Epithelial cell of proximal tubule (primary cell): Measurements from ENCODE around the gene SSNA1. TPM values are rescaled to one million over a fixed set of nuclear protein-coding genes. Genes with fewer than 3 reads are reported as not detected.

ENCODE experiments used
- DNase-seq: peaks from one replicate; pipeline ENCODE4 v3.0.0-alpha.2; 2011; ENCODE audit warnings: low read depth
- H3K4me3 ChIP-seq: 2 replicates; pipeline ENCODE4 v1.5.1; 2011; ENCODE audit warnings: low read depth, mild to moderate bottlenecking, low read length
- CTCF ChIP-seq: conservative IDR thresholded peaks from 2 replicates; pipeline ENCODE4 v1.5.1; 2012; ENCODE audit warnings: low read depth, mild to moderate bottlenecking, low read length
- total RNA-seq: library from RNA; depleted of rRNA; stranded (reverse); fragments of >200 nt; gene quantifications from 2 replicates; pipeline ENCODE4 v1.2.3, GENCODE V29; 2015

The SSNA1 gene
- total RNA-seq, 1 donor from 2014 or later = 139 TPM

DNA sequence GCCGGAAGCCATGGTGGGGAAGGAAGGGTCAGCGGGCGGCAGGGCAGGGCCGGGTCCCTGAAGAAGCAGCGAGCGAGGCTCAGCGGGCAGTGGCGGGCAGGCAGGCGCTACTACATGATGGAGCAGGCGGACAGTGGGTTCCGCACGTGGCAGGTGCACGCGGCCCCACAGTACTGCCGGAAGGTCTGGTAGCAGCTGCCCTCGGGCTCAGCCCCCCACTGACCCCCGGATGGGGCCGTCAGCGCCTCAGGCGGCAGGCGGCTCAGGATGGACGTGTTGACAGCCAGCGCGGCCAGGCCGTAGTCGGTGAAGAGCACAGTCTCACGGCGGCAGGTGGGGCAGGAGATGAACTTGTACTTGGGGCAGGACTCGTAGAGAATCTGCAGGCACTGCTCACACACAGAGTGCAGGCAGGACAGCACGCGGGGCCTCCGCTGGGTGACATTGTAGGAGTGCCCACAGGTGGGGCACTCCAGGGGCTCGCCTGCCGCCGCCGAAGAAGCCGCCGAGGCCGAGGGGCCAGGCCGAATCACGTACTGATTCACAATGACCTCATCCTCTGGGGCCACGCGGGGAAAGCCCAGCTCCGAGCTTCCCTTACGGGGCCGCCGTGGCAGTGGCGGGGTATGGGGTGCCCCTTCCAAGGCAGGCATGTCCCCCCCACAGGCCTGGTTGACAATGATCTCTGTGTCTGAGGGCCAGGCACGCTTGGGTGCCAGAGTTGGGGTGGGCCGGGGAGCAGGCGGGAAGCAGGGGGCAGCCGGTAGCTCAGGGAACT, 32.0 kb downstream of the SSNA1 start:
- H3K4me3 ChIP-seq = no peak overlapping the region
- DNase-seq = no peak
- TF ChIP-seq CTCF = no peak

DNA sequence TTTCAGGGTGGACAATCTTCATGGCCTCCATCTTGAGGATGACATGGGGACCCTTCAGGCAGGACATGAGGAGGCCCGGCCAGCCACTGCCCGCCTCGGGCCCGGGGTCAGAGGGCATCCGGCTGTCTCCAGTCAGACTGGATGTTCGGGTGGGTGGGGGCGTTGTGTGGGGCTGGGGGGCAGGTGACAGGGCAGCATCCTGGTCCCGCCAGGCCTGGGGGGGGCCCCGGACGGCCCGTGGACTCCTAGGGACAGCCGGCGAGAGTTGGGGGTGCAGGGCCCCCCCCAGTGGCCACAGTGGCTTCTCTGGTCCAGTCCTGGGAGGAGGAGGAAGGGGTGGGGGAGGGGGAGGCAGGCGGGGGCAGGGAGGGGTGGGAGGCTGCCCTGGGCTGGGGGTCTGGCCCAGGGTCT, 32.6 kb downstream of the SSNA1 start:
- no peak for TF ChIP-seq CTCF
- DNase-seq = no peak
- H3K4me3 ChIP-seq = no peak overlapping the region

DNA sequence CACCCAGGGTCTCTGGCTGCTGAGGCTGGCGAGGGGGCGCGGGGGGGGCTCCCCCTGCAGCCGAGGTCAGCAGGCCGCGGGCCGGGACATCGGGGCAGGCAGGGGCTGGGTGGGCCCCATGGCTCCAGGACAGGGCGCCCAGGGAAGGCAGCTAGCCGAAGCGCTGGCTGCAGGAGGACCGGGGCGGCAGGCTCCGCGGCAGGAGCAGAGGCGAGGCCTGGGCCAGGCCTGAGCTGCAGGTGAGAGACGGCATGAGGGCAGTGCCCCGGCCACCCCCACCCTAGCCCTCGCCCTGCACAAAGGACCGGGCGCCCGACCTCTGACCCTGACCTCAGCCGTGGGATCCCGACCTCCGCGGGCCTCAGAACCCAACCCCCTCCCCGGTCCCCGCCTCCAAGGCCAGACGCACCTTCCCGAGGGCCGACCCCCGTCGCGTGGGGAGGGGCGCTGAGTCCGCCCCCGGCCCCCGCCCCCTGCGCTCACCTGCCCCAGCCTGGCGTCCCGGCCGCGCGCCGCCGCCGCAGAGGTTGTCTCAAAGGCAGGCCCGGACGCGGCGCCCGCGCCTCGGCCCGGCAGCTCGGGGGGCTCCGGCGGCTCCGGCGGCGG, 33.1 kb downstream of the SSNA1 start:
- H3K4me3 ChIP-seq = peak overlapping the region; percentile 52
- no peak for TF ChIP-seq CTCF
- no peak for DNase-seq

- no peak for TF ChIP-seq CTCF
- no peak for DNase-seq
- peak within 1 kb of the TSS; percentile 91 for H3K4me3 ChIP-seq
Measured at GRCh38 chr9:137222190-137223077, 34.0 kb downstream of the SSNA1 start, which contains the start of gene RNF208. TSS of gene RNF208 (minus strand) at chr9:137222240. CDS start at chr9:137221212, 1,028 bp downstream.

GRCh38 chr9:137223078-137223970, 34.8 kb downstream of the SSNA1 start:
- TF ChIP-seq CTCF = no peak
- H3K4me3 ChIP-seq = peak overlapping the region; percentile 91

GRCh38 chr9:137224830-137225694, 36.6 kb downstream of the SSNA1 start, which contains the start of gene CYSRT1:
TSS of gene CYSRT1 (plus strand) at chr9:137225174. CDS start at chr9:137225622, 448 bp downstream.
- no peak for DNase-seq
- no peak for TF ChIP-seq CTCF
- H3K4me3 ChIP-seq = peak within 1 kb of the TSS; percentile 91

More at GRCh38 chr9:137223078-137223970, 34.8 kb downstream of the SSNA1 start:
- peak; percentile 80 for DNase-seq
